Upper lobe of right lung (tissue), 1 donor: ENCODE measurements around the gene MEGF11. TPM values are rescaled to one million over a fixed set of nuclear protein-coding genes. Genes with fewer than 3 reads are reported as not detected.

Experiments
- ATAC-seq: fragments of 200-7000 bp; cut with Tn5 transposase; one replicate; pipeline ENCODE4 v1.9.1; 2020; ENCODE audit warnings: mild to moderate bottlenecking, moderate library complexity
- DNase-seq: peaks from one replicate; pipeline ENCODE4 v3.0.0-alpha.2; 2020
- H3K27ac ChIP-seq: fragments of 200-600 bp; one replicate; pipeline ENCODE4 v1.8.0; 2022
- H3K27me3 ChIP-seq: fragments of 200-600 bp; one replicate; pipeline ENCODE4 v1.8.0; 2022; ENCODE audit warnings: mild to moderate bottlenecking
- H3K36me3 ChIP-seq: fragments of 200-600 bp; one replicate; pipeline ENCODE4 v1.8.0; 2022
- H3K4me1 ChIP-seq: fragments of 200-600 bp; one replicate; pipeline ENCODE4 v1.8.0; 2022
- H3K4me3 ChIP-seq: fragments of 200-600 bp; one replicate; pipeline ENCODE4 v1.8.0; 2022; ENCODE audit warnings: mild to moderate bottlenecking
- H3K9me3 ChIP-seq: fragments of 200-600 bp; one replicate; pipeline ENCODE4 v1.8.0; 2022
- CTCF ChIP-seq: fragments of 200-600 bp; IDR thresholded peaks from one replicate; pipeline ENCODE4 v1.8.0; 2022; ENCODE audit warnings: antibody characterized with exemption
- intact Hi-C: fragments of 100-400 bp; cut with DNase I; formaldehyde crosslinking; loops from one replicate; pipeline ENCODE4 v1.11.0; 2022
- total RNA-seq: library from RNA; stranded (reverse); fragmentation: NEBNext Ultra II Directional; extraction: Animal tissue kit (Norgen Biotek cat#: 25700); gene quantifications from one replicate; pipeline ENCODE4 v1.2.1, GENCODE V29; 2021
- donor health status: DM: no; HTN: yes; CAD: no; lungs with severe emphysema.

The MEGF11 gene
- total RNA-seq, 1 donor from 2014 or later: 3.0 TPM

GRCh38 chr15:66211670-66212562, 41.6 kb downstream of the MEGF11 start:
- H3K36me3 ChIP-seq: no peaks in the 10 kb centered on the region
- no peak overlapping the region for H3K4me3 ChIP-seq
- H3K27ac ChIP-seq: no peak overlapping the region
- no peaks in the 10 kb centered on the region for H3K27me3 ChIP-seq
- intact Hi-C loops: no loop called here
- TF ChIP-seq CTCF: no peak
- no peaks in the 10 kb centered on the region for H3K4me1 ChIP-seq
- DNase-seq (peak; percentile 48), ATAC-seq (no peak)
- no peaks in the 10 kb centered on the region for H3K9me3 ChIP-seq

- ATAC-seq (no peak), DNase-seq (peak; percentile 25)
- Histone ChIP-seq H3K27ac (no peak overlapping the region), H3K27me3 (no peaks in the 10 kb centered on the region), H3K4me1 (no peaks in the 10 kb centered on the region), H3K36me3 (no peaks in the 10 kb centered on the region), H3K9me3 (no peaks in the 10 kb centered on the region), H3K4me3 (no peak overlapping the region)
- intact Hi-C loops: no loop called here
- TF ChIP-seq CTCF: no peak
These were observed 42.9 kb downstream of the MEGF11 start for GRCh38 chr15:66210684-66211083.

- Histone ChIP-seq H3K4me3 (no peak overlapping the region), H3K4me1 (no peaks in the 10 kb centered on the region), H3K27ac (no peak overlapping the region), H3K36me3 (no peaks in the 10 kb centered on the region), H3K9me3 (no peaks in the 10 kb centered on the region), H3K27me3 (no peaks in the 10 kb centered on the region)
- TF ChIP-seq CTCF: no peak
- intact Hi-C loops: no loop called here
- ATAC-seq: no peak
- DNase-seq: no peak
These were observed 54.8 kb downstream of the MEGF11 start for GRCh38 chr15:66198757-66199156.

GRCh38 chr15:66196602-66197001, 56.9 kb downstream of the MEGF11 start:
- ATAC-seq: no peak
- no peaks in the 10 kb centered on the region for H3K4me1 ChIP-seq
- no peak for DNase-seq
- peaks cover 4% of the 10 kb centered on the region for H3K27me3 ChIP-seq
- no peaks in the 10 kb centered on the region for H3K36me3 ChIP-seq
- no peak for TF ChIP-seq CTCF
- intact Hi-C loops: no loop called here
- H3K27ac ChIP-seq: no peak overlapping the region
- H3K4me3 ChIP-seq: no peak overlapping the region
- H3K9me3 ChIP-seq: no peaks in the 10 kb centered on the region

GRCh38 chr15:66195621-66196230, 57.8 kb downstream of the MEGF11 start:
- ATAC-seq (no peak), DNase-seq (no peak)
- Histone ChIP-seq H3K4me3 (no peak overlapping the region), H3K4me1 (no peaks in the 10 kb centered on the region), H3K9me3 (no peaks in the 10 kb centered on the region), H3K27ac (no peak overlapping the region), H3K36me3 (no peaks in the 10 kb centered on the region), H3K27me3 (peaks cover 4% of the 10 kb centered on the region)
- no peak for TF ChIP-seq CTCF
- intact Hi-C loops: no loop called here
